GM11168 (cell line): ENCODE measurements around the gene RAB31.

ENCODE experiments used
- in situ Hi-C: fragments of 300-500 bp; cut with MboI; formaldehyde crosslinking; loops from one replicate; pipeline ENCODE4 v1.12.0; 2022; ENCODE audit warnings: low sequenced_read_pairs; ENCODE audit not compliant: unreplicated experiment

RAB31 gene

DNA sequence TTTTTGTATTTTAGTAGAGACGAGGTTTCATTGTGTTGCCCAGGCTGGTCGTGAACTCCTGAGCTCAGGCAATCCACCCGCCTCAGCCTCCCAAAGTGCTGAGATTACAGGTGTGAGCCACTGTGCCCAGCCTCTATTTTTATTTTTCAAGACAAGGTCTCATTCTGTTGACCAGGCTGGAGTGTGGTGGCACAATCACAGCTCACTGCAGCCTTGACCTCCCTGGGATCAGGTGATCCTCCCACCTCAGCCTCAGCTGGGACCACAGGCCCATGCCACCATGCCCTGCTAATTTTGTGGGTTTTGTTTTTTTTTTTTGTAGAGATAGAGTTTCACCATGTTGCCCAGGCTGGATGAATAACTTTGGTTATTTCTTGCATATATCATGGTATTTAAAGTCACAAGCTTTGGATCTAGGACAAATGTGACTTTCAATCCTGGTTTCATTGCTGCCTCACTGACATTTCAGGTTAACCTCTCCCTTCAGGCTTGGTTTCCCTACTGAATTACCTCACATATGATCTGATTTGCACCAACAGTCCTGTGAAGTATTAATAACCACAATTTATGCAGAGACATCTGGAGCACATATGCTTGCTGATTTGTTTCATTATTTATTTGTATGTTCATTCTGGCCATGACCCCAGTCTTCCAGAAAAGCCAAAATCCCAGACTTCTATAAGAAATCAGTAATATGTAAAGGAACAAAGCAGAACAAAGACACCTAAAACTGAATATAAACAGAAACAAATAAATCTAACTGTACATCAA is 17.5 kb upstream of the RAB31 start:
- in situ Hi-C loops = no loop called here

DNA sequence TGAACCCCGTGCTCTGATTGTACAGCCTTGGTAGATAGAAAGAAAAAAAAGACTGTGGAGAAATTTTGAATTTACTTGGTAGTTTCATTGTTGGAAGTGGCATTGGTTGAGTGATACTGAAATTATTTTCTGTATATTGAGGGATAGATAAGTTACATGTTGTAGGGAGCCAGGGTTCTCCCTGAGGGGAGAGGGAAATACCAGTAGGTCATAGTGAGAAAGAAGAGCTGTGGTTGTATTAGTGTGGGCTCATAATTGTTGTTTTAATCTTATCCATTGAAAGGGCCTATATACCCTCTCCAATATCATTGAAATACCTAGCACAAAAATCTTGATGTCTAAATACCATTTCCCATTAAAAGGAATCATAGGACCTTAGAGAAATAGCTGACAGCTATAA is 16.9 kb upstream of the RAB31 start:
- in situ Hi-C loops = no loop called here

DNA sequence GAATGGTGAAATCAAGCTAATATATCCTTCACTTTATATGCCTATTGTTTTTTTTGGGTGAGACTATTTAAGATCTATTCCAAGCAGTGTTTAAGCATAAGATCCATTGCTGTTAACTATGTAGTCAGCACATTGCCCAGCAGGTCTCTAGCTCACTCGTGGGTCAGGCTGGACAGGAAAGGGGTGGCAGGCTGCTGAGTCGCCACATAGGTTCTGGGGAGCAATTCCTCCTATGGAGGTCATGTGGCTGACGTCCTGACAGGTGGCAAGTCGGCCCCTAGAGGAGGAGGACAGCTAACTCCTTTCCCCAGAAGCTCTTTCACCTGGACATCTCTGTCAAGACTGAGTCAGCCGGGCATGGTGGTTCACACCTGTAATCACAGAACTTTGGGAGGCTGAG is 13.9 kb upstream of the RAB31 start:
- in situ Hi-C loops = no loop called here

DNA sequence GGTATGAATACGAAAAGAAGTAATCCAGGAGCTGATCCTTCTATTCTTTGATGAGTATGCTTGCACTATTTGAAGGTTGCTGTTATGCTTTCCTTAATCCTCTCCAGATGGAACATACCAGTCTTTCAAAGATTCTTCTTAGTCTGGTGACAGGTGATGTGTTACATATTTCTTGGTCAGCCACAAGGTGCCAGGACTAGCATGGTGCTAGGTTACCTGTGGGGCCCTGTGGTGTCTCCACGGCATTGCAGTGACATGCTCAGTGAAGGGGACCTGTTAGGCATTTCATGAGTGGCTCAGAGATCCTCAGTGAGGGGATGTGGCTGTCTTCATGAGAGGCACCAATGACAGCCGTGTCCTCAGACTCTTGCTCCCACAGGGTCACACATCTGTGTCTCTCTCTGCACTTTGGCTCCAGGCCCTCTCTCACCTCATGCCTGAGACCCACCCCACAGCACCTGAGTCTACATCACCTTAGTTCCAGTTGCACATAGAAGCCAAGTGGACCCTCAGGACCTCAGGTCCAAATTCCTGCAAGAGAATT is 13.1 kb upstream of the RAB31 start:
- in situ Hi-C loops = no loop called here

DNA sequence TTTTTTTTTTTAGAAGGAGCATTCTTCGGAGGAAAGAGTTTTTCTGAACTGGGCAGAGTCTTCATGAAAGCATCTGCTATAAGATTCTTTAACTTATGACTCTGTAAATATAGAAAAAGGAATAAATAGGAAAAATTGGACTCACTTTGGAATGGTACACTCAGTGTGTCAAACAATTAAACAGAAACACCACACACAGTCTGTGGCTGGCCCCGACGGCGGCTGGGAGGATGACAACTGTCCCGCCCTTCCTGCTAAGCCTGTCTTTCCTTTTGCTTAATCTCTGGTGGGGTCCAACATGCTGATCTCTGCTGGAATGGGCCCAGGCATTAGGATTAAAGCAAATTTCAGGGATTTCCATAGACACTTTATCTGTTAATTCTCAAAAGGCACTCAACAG is 12.5 kb upstream of the RAB31 start:
- in situ Hi-C loops = no loop called here

DNA sequence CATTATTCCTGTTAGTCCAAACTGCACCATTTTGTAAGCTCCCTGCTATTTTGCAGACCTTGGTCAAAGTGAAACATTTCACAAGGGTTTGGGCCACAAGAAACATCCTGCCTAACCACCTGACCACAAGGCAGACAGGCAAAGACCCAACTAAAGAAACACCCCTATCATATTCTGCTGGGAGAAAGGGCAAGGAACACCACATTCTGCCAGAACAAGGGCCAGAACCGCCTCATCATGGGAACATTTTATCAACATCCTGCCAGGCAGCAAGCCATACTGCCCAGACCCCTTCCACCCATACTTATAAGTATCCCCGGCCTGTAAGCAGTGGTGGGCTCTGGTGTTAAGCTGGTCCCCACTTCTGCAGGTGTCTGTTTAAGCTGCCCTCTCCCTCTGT is 12.0 kb upstream of the RAB31 start:
- in situ Hi-C loops = no loop called here

DNA sequence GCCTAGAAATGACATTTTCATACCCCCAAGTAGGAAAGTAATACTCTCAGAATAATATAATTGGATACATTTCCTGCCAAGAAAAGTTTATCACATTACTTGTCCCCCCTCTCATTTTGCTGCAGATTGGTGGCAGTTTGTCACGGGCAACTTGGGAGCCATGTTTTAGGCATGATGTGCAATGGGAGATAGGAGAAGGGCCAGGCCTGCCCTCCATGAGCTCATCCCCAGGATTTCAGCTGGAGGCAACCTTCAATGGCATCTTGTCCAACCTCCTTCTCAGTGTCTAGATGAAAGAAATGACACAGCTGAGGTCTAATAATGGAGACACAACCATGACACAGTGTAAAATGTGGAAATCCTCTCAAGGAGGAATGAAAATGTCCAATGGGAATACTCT is 11.4 kb upstream of the RAB31 start:
- in situ Hi-C loops = no loop called here

DNA sequence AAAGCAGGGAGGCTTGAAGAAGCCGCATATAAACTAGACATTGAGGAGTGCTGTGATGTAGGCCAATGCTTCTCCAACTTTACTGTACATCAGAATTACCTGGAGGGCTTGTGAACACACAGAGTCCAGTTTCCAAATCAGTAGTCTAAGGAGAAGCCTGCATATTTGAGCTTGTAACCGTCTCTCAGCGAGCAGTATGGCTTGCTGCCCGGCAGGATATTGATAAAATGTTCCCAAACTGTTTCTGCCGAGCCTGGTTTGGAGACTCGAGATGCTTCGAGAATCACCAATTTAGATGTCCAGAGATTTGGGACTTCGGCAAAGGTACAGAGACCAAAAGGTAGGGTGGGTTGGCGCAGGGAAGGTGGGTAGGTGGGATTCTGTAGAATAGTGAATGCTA is 11.0 kb upstream of the RAB31 start:
- in situ Hi-C loops = no loop called here

DNA sequence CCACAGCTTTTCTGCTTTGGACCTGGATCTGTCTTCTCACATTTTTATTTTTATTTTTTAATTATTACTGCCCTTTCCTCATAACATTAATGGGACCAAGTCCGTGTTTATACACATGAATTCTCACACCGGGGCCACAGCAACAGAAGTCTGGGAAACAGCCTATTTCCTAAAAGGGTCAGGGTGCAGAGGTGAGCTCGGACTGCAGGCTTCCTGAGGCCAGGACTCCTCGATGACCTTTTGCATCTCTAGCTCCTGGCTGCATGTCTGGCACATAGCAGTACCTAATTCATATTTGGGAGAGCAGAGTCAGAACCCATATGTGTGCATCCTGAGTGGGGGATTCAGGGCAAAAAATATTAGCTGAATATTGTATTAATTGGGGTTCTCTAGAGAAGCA is 9.6 kb upstream of the RAB31 start:
- in situ Hi-C loops = no loop called here

DNA sequence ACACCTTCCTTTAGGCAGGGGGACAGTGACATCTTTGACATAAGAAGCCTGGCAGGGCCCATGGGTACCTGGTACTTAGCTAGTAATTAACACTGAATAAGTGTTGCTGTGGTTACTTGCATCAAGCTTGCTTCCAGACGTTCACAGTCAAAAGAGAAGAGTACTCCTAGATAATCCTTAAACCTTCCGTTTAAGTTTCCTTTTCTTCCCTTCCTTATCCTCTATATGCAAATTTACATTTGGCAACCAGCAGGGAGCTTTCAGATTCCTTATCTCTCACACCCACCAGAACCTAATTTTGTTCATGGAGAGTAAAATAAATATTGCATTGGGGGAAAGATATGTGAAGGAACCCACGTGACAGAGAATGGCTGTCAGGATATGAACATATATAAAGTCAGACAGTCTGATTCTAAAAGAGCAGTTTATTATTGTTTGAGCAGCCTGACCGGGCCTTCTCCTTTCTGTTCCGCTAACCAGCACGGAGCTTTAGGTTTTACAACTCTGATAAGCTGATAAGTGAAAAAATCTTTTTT is 7.8 kb upstream of the RAB31 start:
- in situ Hi-C loops = no loop called here

DNA sequence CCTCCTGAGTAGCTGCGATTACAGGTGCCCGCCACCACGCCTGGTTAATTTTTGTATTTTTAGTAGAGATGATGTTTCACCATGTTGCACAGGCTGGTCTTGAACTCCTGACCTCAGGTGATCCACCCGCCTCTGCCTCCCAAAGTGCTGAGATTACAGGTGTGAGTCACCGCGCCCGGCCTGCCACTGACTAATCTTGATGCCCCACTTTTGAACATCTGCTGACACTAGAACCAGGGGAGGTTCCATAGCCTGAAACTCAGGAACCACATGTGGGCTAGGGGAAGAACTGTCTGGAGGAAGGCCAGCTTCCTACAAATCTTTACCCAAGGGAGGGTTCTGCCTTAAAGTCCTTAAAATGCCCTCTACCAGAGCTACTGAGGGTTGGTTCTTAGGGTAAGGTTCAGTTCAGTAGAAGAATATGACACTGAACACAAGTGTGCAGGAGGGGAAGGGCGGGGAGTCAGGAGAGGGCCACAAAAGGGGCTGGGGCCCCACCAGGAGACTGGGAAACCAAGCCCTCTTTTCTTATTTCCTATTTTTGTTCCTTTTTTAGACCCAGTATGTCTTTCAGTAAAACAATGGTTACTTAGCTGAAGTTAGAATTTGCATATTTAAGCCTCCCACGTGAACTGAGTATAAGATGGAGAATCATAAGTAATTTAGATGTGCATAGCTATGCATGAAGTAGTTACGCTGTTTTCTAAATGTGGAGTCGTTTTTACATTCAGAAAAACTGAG is 6.3 kb upstream of the RAB31 start:
- in situ Hi-C loops = no loop called here

DNA sequence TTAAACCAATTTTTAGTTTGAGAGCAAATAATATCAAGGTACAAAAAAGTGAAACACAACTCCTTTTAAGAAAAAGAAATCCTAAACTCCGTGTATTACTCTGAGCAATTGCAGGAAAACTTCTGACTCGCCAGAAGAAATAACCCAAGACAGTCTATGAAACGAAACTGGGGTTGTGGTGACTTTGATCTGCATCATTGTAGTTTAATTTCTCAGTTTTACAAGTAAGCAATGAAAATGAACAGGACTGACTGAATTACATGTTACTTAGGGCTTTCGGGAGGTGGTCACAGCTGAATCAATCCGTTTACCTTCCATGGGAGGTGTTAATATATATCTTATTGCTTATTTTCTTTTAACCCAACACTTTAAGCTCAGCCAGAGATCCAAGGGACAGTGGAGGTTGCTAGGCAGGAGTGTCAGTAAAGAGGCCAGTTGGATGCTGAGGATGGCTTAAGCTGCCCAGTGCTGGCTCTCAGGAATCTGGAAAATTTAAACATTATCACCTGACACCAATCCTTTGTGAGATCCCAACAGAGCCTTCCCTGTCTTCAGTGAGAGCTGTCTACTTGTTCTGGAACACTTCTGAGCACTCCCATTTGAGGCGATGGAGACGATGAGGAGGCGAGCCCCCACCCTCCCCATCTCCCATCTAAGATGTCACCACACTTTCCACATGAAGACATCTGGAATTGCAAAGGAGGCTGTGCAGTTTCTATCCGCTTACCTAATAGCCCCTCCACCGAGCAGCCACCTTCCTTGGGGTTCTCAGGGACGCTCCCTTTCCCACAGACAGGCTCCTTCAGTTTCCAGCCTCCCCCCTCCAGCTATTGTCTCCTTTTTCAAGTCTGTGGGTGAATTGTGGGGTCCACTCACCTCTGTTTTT is 3.6 kb upstream of the RAB31 start:
- in situ Hi-C loops = no loop called here

DNA sequence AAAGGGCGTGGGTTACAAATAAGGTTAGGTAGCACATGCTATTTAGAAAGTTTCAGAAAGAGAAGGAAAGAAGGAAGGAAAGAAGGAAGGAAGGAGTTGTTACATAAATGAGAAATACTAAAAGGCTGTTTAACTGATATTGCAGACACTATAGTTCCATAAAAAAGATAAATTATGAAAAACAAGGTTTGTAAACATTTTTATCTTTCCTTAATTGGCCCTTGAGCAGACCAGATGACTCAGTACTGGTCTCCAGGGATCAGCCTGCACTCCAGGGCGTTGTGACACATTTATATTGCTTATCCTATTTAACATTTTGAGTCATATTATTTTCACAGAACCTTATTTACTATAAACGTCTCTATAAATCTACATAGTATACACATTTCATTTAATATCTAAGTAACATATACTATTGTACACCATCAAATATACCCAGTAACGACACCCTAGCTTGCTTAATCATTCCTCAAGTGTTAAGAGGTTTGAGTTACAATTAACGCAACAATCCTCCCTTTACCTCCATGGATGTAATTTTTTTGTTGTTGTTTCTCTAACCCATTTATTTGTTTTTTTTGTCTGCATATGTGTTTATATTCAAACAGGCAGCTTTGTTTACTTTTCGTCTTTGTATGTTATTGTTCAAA is 2.8 kb upstream of the RAB31 start:
- in situ Hi-C loops = no loop called here

DNA sequence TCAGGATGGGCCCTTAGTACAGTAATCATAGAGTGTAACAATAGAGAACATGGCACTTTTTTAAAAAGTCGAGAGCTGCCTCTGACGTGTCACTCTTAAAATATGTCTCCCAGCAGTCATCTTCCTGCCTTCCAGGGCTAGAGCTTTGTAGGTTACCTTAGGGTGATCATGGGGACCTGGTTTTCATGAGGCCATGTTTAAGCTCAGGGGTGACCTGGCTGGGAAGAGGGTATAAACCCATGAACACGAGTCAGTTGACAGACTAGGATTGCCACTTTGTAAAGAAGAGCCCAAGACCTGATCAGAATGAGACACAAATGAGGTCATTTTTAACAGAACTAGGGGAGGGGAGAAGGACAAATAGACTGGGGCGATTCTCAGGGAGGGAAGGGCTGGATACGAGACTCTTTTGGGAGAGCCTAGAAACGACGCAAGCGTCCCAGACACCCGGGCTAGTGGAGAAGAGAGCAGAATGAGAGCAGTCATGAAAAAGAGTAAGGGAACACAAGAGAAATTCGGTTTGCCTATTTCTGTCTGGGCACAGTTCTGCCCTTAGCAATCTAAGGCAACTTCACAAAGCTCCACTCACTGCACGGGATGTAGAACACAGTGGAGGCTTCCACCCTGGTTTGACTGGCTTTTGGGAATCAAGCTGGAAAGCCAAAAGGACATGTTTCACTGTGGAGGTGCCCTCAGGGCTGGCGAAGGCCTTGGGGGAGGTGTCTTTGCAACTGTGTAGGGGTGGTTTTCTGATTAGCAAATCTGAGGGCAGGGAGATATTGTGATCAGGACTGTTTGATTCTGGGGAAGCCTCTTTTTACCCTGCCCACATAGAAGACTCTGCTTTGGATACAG is 1.8 kb upstream of the RAB31 start:
- in situ Hi-C loops = no loop called here

DNA sequence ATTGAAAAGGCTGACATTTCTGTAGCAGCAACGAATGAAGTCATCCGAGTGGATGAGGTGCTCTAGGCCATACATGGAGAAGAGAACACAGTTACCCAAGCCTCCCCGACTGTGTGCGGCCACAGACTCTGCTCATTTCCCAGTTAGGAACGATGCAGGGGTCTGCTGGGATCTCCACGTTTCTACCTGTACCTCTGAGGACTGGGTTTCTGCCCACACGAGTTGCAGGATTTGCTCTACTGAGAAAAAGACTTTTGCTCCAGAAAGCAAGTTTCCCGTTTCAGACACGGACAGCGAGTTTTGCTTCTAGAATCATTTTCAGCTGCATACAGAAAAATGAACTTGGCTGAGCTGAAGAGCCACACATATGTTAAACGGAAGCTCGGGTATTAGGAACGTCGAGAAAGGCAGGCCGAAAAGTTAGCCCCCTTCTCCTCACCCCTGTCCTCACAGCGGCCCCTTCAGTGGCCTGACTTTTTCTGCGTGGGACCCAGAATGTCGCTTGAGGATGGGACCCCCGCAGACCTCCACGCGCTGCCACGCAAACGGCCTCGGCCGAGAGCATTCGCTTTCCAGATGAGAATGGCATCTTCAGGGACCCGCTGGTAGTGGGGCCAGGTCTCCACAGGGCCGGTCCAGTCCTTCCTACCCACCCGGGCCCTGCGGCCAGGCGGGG is 582 bp upstream of the RAB31 start:
- in situ Hi-C loops = no loop called here

DNA sequence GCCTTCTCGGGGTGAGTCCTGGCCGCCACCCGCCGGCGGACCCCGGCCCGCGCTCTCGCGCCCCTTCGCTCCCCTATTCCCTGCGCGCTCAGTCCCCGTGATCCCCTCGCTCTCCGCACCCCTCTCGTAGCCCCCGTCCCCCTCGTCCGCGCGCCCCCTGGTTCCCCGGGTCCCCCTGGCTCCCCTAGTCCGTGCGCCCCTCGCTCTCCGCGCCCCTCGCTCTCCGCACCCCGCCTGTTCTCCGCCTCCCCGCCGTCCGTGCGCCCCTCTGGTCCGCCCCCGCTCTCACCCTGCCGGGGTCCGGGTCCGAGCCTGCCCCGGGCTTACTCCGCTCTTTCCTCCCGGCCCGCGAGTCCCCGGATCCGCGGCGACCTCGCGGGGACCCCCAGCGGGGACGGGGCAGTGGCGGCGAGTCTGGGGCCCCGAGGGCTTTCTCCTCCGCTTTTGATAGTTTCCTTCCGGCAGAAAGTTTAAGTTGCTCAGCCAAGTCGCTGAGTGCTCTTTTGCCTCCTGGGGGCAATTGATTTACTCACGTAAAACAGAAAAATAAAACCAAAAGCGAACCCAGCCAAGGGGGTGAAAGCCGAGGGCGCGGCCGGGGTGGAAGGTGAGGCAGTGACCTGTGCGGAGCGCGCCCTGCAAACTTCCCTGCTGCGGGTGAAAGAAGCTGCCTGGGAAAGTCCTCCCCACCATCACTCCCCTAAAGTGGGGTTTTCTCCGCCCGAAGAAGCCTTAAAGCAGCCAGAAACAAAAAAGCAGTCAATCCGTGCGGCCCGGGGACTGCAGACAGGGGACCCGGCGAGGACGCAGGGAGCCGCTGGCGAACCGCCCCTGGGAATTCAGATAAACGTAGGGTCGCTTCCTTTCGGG is 568 bp downstream of the RAB31 start:
- in situ Hi-C loops = no loop called here

DNA sequence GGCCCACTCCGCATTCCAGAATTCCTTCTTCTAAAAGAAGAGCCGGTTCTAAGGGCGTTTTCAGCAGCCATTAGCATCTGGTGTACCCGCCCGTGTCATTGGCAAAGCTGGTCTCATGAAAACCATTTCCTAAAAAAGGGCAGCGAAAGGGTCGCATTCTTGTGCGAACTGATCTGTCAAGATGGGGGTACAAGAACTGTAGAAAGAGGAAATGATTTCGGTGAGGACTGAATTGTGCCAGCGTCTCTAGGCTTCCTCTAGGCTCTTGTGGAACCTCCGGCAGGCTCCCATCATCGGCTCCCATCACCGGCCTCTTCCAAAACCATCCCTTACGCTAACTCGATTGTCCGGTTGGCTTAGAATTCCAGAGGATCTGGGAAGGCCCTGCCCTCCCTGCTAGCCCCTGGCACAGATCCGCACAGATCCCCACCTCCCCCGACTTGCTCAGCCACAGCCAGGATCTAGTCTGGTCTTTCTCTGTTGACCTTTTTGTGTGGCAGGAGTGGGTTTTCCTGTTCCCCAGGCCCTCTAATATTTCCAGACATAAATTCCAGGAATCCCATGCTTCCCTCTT is 1.3 kb downstream of the RAB31 start:
- in situ Hi-C loops = no loop called here
